ENCODE measurements around the gene PPDPF. TPM values are rescaled to one million over a fixed set of nuclear protein-coding genes. Genes with fewer than 3 reads are reported as not detected.

PPDPF gene
- polyA plus RNA-seq, 1 donor (not counting 4 experiments of a cell fraction or from before 2014, with no cell fraction given), result 8.8 TPM

- H3K9ac ChIP-seq (ENCODE audit: control insufficient read depth, extremely low read depth, insufficient read depth, low read length), result no peak overlapping the region
- FAIRE-seq, result no peak
- peaks cover 4% of the 10 kb centered on the region for H4K20me1 ChIP-seq (ENCODE audit: control insufficient read depth, extremely low read depth, insufficient read depth, low read length)
- DNase-seq (ENCODE audit: low read depth, low spot score), result no peak
- dilution Hi-C loops (cut with MboI; ENCODE audit: extremely low pct_ligation_motif_present, low sequenced_read_pairs), result no loop called here
- no peak for TF ChIP-seq EZH2 (IDR thresholded peaks at IDR 0.05; ENCODE audit: low read length)
- TF ChIP-seq CTCF (optimal IDR thresholded peaks at IDR 0.05 in 1 of 3, IDR thresholded peaks at IDR 0.05 in 1 of 3, conservative IDR thresholded peaks at IDR 0.05 in 1 of 3; ENCODE audit: extremely low read depth in 1 of 3, insufficient read depth in 2 of 3, low read length in 3 of 3), result no peak
- peaks cover 28 to 40% of the 10 kb centered on the region in 2 experiments for H3K36me3 ChIP-seq (ENCODE audit: control insufficient read depth in 2 of 2, extremely low read depth in 1 of 2, insufficient read depth in 2 of 2, low read length in 2 of 2)
- H3K27me3 ChIP-seq (ENCODE audit: control insufficient read depth, extremely low read depth, insufficient read depth, low read length), result no peaks in the 10 kb centered on the region
- H3K9me1 ChIP-seq (ENCODE audit: control insufficient read depth, extremely low read depth, insufficient read depth, low read length), result no peaks in the 10 kb centered on the region
- no peak overlapping the region for H3K4me3 ChIP-seq (ENCODE audit: control insufficient read depth in 2 of 3, extremely low read depth in 1 of 3, insufficient read depth in 2 of 3, low read depth in 1 of 3, low read length in 3 of 3)
- H2AFZ ChIP-seq (ENCODE audit: control insufficient read depth, low read length), result no peak overlapping the region
- no peaks in the 10 kb centered on the region for H3K4me1 ChIP-seq (ENCODE audit: control insufficient read depth, extremely low read depth, insufficient read depth, low read length)
- no peaks in the 10 kb centered on the region for H3K9me3 ChIP-seq (ENCODE audit: control insufficient read depth, low read depth, low read length)
- H3K79me2 ChIP-seq (ENCODE audit: control insufficient read depth, insufficient read depth, low read length), result peaks cover 6% of the 10 kb centered on the region
- no peak overlapping the region for H3K4me2 ChIP-seq (ENCODE audit: control insufficient read depth, extremely low read depth, insufficient read depth, low read depth, low read length)
- H3K27ac ChIP-seq (ENCODE audit: control insufficient read depth, insufficient read depth, low read length), result no peak overlapping the region
Measured at GRCh38 chr20:63560333-63560805, 39.8 kb downstream of the PPDPF start.

GRCh38 chr20:63560856-63561609 lies 40.5 kb downstream of the PPDPF start:
- no peak overlapping the region for H3K9ac ChIP-seq (ENCODE audit: control insufficient read depth, extremely low read depth, insufficient read depth, low read length)
- DNase-seq (ENCODE audit: low read depth, low spot score) (no peak), FAIRE-seq (no peak)
- H3K4me2 ChIP-seq (ENCODE audit: control insufficient read depth, extremely low read depth, insufficient read depth, low read depth, low read length), result no peak overlapping the region
- dilution Hi-C loops (cut with MboI; ENCODE audit: extremely low pct_ligation_motif_present, low sequenced_read_pairs), result no loop called here
- H3K9me3 ChIP-seq (ENCODE audit: control insufficient read depth, low read depth, low read length), result no peaks in the 10 kb centered on the region
- H3K4me3 ChIP-seq (ENCODE audit: control insufficient read depth in 2 of 3, extremely low read depth in 1 of 3, insufficient read depth in 2 of 3, low read depth in 1 of 3, low read length in 3 of 3), result no peak overlapping the region
- H3K9me1 ChIP-seq (ENCODE audit: control insufficient read depth, extremely low read depth, insufficient read depth, low read length), result no peaks in the 10 kb centered on the region
- H3K27ac ChIP-seq (ENCODE audit: control insufficient read depth, insufficient read depth, low read length), result no peak overlapping the region
- H3K36me3 ChIP-seq (ENCODE audit: control insufficient read depth in 2 of 2, extremely low read depth in 1 of 2, insufficient read depth in 2 of 2, low read length in 2 of 2), result peaks cover 28 to 39% of the 10 kb centered on the region in 2 experiments
- peaks cover 4% of the 10 kb centered on the region for H4K20me1 ChIP-seq (ENCODE audit: control insufficient read depth, extremely low read depth, insufficient read depth, low read length)
- no peak overlapping the region for H2AFZ ChIP-seq (ENCODE audit: control insufficient read depth, low read length)
- no peaks in the 10 kb centered on the region for H3K4me1 ChIP-seq (ENCODE audit: control insufficient read depth, extremely low read depth, insufficient read depth, low read length)
- TF ChIP-seq EZH2 (IDR thresholded peaks at IDR 0.05; ENCODE audit: low read length) (no peak), CTCF (optimal IDR thresholded peaks at IDR 0.05 in 1 of 3, IDR thresholded peaks at IDR 0.05 in 1 of 3, conservative IDR thresholded peaks at IDR 0.05 in 1 of 3; ENCODE audit: extremely low read depth in 1 of 3, insufficient read depth in 2 of 3, low read length in 3 of 3) (no peak)
- H3K27me3 ChIP-seq (ENCODE audit: control insufficient read depth, extremely low read depth, insufficient read depth, low read length), result no peaks in the 10 kb centered on the region
- peaks cover 8% of the 10 kb centered on the region for H3K79me2 ChIP-seq (ENCODE audit: control insufficient read depth, insufficient read depth, low read length)
